Neural cell (in vitro differentiated cells): ENCODE measurements around the gene RPL18A.

ENCODE experiments used
- EP300 ChIP-seq: fragments of 450-650 bp; conservative IDR thresholded peaks from 2 replicates; pipeline ENCODE4 v1.6.1; 2014; ENCODE audit warnings: antibody characterized with exemption, mild to moderate bottlenecking, moderate library complexity; ENCODE audit not compliant: poor library complexity, severe bottlenecking
- EZH2 ChIP-seq: fragments of 200-600, 300-800 bp; shearing (Covaris generic), sonication (generic); IDR thresholded peaks from 2 replicates; pipeline ENCODE4 v1.6.1; 2014; ENCODE audit warnings: antibody characterized with exemption, low read length, borderline replicate concordance, mild to moderate bottlenecking; ENCODE audit not compliant: insufficient read depth, poor library complexity, severe bottlenecking
- MXI1 ChIP-seq: fragments of 450-650 bp; conservative IDR thresholded peaks from 2 replicates; pipeline ENCODE4 v1.6.1; 2014; ENCODE audit warnings: antibody characterized with exemption, mild to moderate bottlenecking; ENCODE audit not compliant: poor library complexity, severe bottlenecking
- POLR2AphosphoS5 ChIP-seq: IDR thresholded peaks from 2 replicates; pipeline ENCODE4 v1.6.1; 2012
- RAD21 ChIP-seq: fragments of 450-650 bp; conservative IDR thresholded peaks from 2 replicates; pipeline ENCODE4 v1.6.1; 2014; ENCODE audit warnings: antibody characterized with exemption, mild to moderate bottlenecking, moderate library complexity
- SMC3 ChIP-seq: fragments of 450-650 bp; conservative IDR thresholded peaks from 2 replicates; pipeline ENCODE4 v1.6.1; 2014; ENCODE audit warnings: antibody characterized with exemption, mild to moderate bottlenecking, moderate library complexity; ENCODE audit not compliant: poor library complexity
- TAF1 ChIP-seq: IDR thresholded peaks from 2 replicates; pipeline ENCODE4 v1.6.1; 2012; ENCODE audit warnings: low read depth
- TF ChIP-seq, protein P1 (sequence below): fragments of 450-650 bp; IDR thresholded peaks from 2 replicates; pipeline ENCODE4 v1.5.1; 2014; ENCODE audit warnings: antibody characterized with exemption, mild to moderate bottlenecking, moderate library complexity; ENCODE audit not compliant: poor library complexity, severe bottlenecking
- TF ChIP-seq, protein P2 (sequence below): IDR thresholded peaks from 2 replicates; pipeline ENCODE4 v1.6.1; 2012; ENCODE audit warnings: borderline replicate concordance

DNA sequence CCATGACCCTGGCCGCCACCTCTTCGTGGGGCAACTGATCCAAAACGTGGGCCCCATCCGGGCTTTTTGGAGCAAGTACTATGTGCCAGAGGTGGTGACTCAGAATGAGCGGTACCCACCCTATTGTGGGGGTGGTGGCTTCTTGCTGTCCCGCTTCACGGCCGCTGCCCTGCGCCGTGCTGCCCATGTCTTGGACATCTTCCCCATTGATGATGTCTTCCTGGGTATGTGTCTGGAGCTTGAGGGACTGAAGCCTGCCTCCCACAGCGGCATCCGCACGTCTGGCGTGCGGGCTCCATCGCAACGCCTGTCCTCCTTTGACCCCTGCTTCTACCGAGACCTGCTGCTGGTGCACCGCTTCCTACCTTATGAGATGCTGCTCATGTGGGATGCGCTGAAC, 48.0 kb upstream of the RPL18A start:
- TF ChIP-seq EZH2 = no peak
- TF ChIP-seq, protein P1, sequence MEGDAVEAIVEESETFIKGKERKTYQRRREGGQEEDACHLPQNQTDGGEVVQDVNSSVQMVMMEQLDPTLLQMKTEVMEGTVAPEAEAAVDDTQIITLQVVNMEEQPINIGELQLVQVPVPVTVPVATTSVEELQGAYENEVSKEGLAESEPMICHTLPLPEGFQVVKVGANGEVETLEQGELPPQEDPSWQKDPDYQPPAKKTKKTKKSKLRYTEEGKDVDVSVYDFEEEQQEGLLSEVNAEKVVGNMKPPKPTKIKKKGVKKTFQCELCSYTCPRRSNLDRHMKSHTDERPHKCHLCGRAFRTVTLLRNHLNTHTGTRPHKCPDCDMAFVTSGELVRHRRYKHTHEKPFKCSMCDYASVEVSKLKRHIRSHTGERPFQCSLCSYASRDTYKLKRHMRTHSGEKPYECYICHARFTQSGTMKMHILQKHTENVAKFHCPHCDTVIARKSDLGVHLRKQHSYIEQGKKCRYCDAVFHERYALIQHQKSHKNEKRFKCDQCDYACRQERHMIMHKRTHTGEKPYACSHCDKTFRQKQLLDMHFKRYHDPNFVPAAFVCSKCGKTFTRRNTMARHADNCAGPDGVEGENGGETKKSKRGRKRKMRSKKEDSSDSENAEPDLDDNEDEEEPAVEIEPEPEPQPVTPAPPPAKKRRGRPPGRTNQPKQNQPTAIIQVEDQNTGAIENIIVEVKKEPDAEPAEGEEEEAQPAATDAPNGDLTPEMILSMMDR = no peak
- TF ChIP-seq TAF1 = no peak
- no peak for TF ChIP-seq POLR2AphosphoS5
- TF ChIP-seq, protein P2, sequence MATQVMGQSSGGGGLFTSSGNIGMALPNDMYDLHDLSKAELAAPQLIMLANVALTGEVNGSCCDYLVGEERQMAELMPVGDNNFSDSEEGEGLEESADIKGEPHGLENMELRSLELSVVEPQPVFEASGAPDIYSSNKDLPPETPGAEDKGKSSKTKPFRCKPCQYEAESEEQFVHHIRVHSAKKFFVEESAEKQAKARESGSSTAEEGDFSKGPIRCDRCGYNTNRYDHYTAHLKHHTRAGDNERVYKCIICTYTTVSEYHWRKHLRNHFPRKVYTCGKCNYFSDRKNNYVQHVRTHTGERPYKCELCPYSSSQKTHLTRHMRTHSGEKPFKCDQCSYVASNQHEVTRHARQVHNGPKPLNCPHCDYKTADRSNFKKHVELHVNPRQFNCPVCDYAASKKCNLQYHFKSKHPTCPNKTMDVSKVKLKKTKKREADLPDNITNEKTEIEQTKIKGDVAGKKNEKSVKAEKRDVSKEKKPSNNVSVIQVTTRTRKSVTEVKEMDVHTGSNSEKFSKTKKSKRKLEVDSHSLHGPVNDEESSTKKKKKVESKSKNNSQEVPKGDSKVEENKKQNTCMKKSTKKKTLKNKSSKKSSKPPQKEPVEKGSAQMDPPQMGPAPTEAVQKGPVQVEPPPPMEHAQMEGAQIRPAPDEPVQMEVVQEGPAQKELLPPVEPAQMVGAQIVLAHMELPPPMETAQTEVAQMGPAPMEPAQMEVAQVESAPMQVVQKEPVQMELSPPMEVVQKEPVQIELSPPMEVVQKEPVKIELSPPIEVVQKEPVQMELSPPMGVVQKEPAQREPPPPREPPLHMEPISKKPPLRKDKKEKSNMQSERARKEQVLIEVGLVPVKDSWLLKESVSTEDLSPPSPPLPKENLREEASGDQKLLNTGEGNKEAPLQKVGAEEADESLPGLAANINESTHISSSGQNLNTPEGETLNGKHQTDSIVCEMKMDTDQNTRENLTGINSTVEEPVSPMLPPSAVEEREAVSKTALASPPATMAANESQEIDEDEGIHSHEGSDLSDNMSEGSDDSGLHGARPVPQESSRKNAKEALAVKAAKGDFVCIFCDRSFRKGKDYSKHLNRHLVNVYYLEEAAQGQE = no peak
- no peak for TF ChIP-seq SMC3
- TF ChIP-seq RAD21 = no peak
- TF ChIP-seq MXI1 = no peak
- TF ChIP-seq EP300 = no peak
